MM.1S (cell line): ENCODE data around the gene PLXNA2.

ENCODE experiments used
- DNase-seq: peaks from one replicate; pipeline ENCODE4 v3.0.0-alpha.2; 2015
- H2AFZ ChIP-seq: fragments of 300-600 bp; sonication (generic); 2 replicates; pipeline ENCODE4 v1.6.0; 2016; ENCODE audit warnings: antibody characterized with exemption, low read length
- H3F3A ChIP-seq: fragments of 300-600 bp; sonication (generic); 2 replicates; pipeline ENCODE4 v1.6.1; 2016; ENCODE audit warnings: mild to moderate bottlenecking, antibody characterized with exemption, low read length, moderate library complexity, mixed read lengths; ENCODE audit not compliant: insufficient read depth
- H3K27ac ChIP-seq: fragments of 300-600 bp; sonication (generic); 2 replicates; pipeline ENCODE4 v1.5.1; 2016; ENCODE audit warnings: mild to moderate bottlenecking, low read length
- H3K27me3 ChIP-seq: fragments of 300-600 bp; sonication (generic); replicated peaks from 2 replicates; pipeline ENCODE4 v1.6.0; 2016; ENCODE audit warnings: low read length; ENCODE audit not compliant: insufficient read depth
- H3K36me3 ChIP-seq: fragments of 300-600 bp; sonication (generic); replicated peaks from 2 replicates; pipeline ENCODE4 v1.6.1; 2016; ENCODE audit warnings: mild to moderate bottlenecking, low read length, mixed read lengths; ENCODE audit not compliant: insufficient read depth
- H3K4me1 ChIP-seq: fragments of 300-600 bp; sonication (generic); 2 replicates; pipeline ENCODE4 v1.6.1; 2016; ENCODE audit warnings: low read length, mixed read lengths
- H3K4me2 ChIP-seq: fragments of 300-600 bp; sonication (generic); 2 replicates; pipeline ENCODE4 v1.6.0; 2016; ENCODE audit warnings: low read depth, low read length
- H3K4me3 ChIP-seq: fragments of 300-600 bp; sonication (generic); 2 replicates; pipeline ENCODE4 v1.5.1; 2016; ENCODE audit warnings: low read length, mixed read lengths
- H3K79me2 ChIP-seq: fragments of 300-600 bp; sonication (generic); 2 replicates; pipeline ENCODE4 v1.6.1; 2016; ENCODE audit warnings: mixed run types, low read length, mixed read lengths
- H3K9ac ChIP-seq: fragments of 300-600 bp; sonication (generic); 2 replicates; pipeline ENCODE4 v1.6.1; 2016; ENCODE audit warnings: low read length, mixed read lengths
- H3K9me2 ChIP-seq: fragments of 300-600 bp; sonication (generic); replicated peaks from 2 replicates; pipeline ENCODE4 v1.6.1; 2016; ENCODE audit warnings: mild to moderate bottlenecking, low read length, mixed read lengths; ENCODE audit not compliant: insufficient read depth
- H3K9me3 ChIP-seq: fragments of 300-600 bp; sonication (generic); replicated peaks from 2 replicates; pipeline ENCODE4 v1.6.1; 2016; ENCODE audit warnings: mild to moderate bottlenecking, low read length, mixed read lengths; ENCODE audit not compliant: insufficient read depth
- H4K20me1 ChIP-seq: fragments of 300-600 bp; sonication (generic); 2 replicates; pipeline ENCODE4 v1.6.1; 2016; ENCODE audit warnings: mild to moderate bottlenecking, low read length, moderate library complexity, mixed read lengths; ENCODE audit not compliant: insufficient read depth
- CTCF ChIP-seq: fragments of 300-600 bp; sonication (generic); IDR thresholded peaks from 2 replicates; pipeline ENCODE4 v1.5.1; 2016; ENCODE audit warnings: antibody characterized with exemption, low read length, mixed read lengths
- EZH2 ChIP-seq: fragments of 300-600 bp; sonication (generic); optimal IDR thresholded peaks from 2 replicates; pipeline ENCODE3; 2017; ENCODE audit warnings: low read depth, mild to moderate bottlenecking, antibody characterized with exemption, low read length, mixed read lengths
- EZH2phosphoT487 ChIP-seq: fragments of 300-600 bp; sonication (generic); IDR thresholded peaks from 2 replicates; pipeline ENCODE4 v1.6.1; 2018; ENCODE audit warnings: antibody characterized with exemption, low read length

Gene PLXNA2

GRCh38 chr1:207988326-207989165, 255.6 kb downstream of the PLXNA2 start:
- Histone ChIP-seq H4K20me1 (no peaks in the 10 kb centered on the region), H3K36me3 (no peaks in the 10 kb centered on the region), H3K27ac (no peak overlapping the region), H3K9me3 (no peaks in the 10 kb centered on the region), H3K4me2 (no peak overlapping the region), H3K27me3 (peaks cover 4% of the 10 kb centered on the region; the same call in 1 of the 2 replicates), H3K9me2 (no peaks in the 10 kb centered on the region), H3K4me1 (no peaks in the 10 kb centered on the region), H3K9ac (no peak overlapping the region), H3K4me3 (no peak overlapping the region), H3K79me2 (no peaks in the 10 kb centered on the region), H3F3A (no peaks in the 10 kb centered on the region), H2AFZ (no peak overlapping the region)
- DNase-seq: no peak
- TF ChIP-seq EZH2phosphoT487 (no peak), EZH2 (no peak), CTCF (no peak)

GRCh38 chr1:207987164-207987563, 257.0 kb downstream of the PLXNA2 start:
- Histone ChIP-seq H3K4me2 (no peak overlapping the region), H3K4me1 (no peaks in the 10 kb centered on the region), H2AFZ (no peak overlapping the region), H3K27ac (no peak overlapping the region), H3K9me2 (no peaks in the 10 kb centered on the region), H3K4me3 (no peak overlapping the region), H3K36me3 (no peaks in the 10 kb centered on the region), H3K9me3 (no peaks in the 10 kb centered on the region), H3K27me3 (peaks cover 4% of the 10 kb centered on the region; the same call in 1 of the 2 replicates), H3K79me2 (no peaks in the 10 kb centered on the region), H3K9ac (no peak overlapping the region), H4K20me1 (no peaks in the 10 kb centered on the region), H3F3A (no peaks in the 10 kb centered on the region)
- DNase-seq: no peak
- TF ChIP-seq EZH2phosphoT487 (no peak), CTCF (no peak), EZH2 (no peak)

- DNase-seq: no peak
- Histone ChIP-seq H3K9me2 (no peaks in the 10 kb centered on the region), H2AFZ (no peak overlapping the region), H3K9me3 (no peaks in the 10 kb centered on the region), H3K4me1 (no peaks in the 10 kb centered on the region), H3K79me2 (no peaks in the 10 kb centered on the region), H3K4me2 (no peak overlapping the region), H3K27me3 (peaks cover 4% of the 10 kb centered on the region; the same call in 1 of the 2 replicates), H3F3A (no peaks in the 10 kb centered on the region), H3K27ac (no peak overlapping the region), H3K36me3 (no peaks in the 10 kb centered on the region), H3K9ac (no peak overlapping the region), H3K4me3 (no peak overlapping the region), H4K20me1 (no peaks in the 10 kb centered on the region)
- TF ChIP-seq EZH2phosphoT487 (no peak), EZH2 (no peak), CTCF (no peak)
Measured at GRCh38 chr1:207985996-207986395, 258.2 kb downstream of the PLXNA2 start.
